WTC11 (cell line): ENCODE results near the gene MARCHF4. TPM values are rescaled to one million over a fixed set of nuclear protein-coding genes. Genes with fewer than 3 reads are reported as not detected.

Source experiments
- ATAC-seq: fragments of 200-7000 bp; cut with Tn5 transposase; 2 replicates; pipeline ENCODE4 v1.10.0; 2021; ENCODE audit warnings: mild to moderate bottlenecking, moderate library complexity
- CTCF ChIA-PET: fragments of 300-600 bp; sonication (Branson Sonifier 250); formaldehyde crosslinking; loops from one replicate; lab custom pipeline; 2021; ENCODE audit warnings: antibody characterized with exemption; lab: Charles Lee
- POLR2A ChIA-PET: fragments of 350-600 bp; sonication (Branson Sonifier 250); formaldehyde crosslinking; loops from one replicate; lab custom pipeline; 2021; ENCODE audit warnings: antibody characterized with exemption; lab: Charles Lee
- DNase-seq: peaks from one replicate; pipeline ENCODE4 v3.0.0; 2021; ENCODE audit warnings: low spot score
- H3K27ac Mint-ChIP-seq: 2 replicates; pipeline ENCODE4 v1.8.0; 2021; ENCODE audit warnings: mixed read lengths
- H3K27me3 Mint-ChIP-seq: 2 replicates; pipeline ENCODE4 v1.8.0; 2021; ENCODE audit warnings: low read depth, mild to moderate bottlenecking, moderate library complexity, mixed read lengths
- H3K36me3 Mint-ChIP-seq: 2 replicates; pipeline ENCODE4 v1.8.0; 2021; ENCODE audit warnings: mixed read lengths
- H3K4me1 Mint-ChIP-seq: 2 replicates; pipeline ENCODE4 v1.8.0; 2022; ENCODE audit warnings: mixed read lengths
- H3K4me3 Mint-ChIP-seq: 2 replicates; pipeline ENCODE4 v1.8.0; 2021; ENCODE audit warnings: mild to moderate bottlenecking, moderate library complexity, mixed read lengths
- H3K9me3 Mint-ChIP-seq: 2 replicates; pipeline ENCODE4 v1.8.0; 2021; ENCODE audit warnings: mixed read lengths
- CBFB ChIP-seq: sonication (generic); formaldehyde crosslinking; IDR thresholded peaks from 2 replicates; pipeline ENCODE4 v1.8.1; 2022; ENCODE audit warnings: mild to moderate bottlenecking, low read depth, missing genetic modification reagents
- ELF4 ChIP-seq: sonication (generic); formaldehyde crosslinking; IDR thresholded peaks from 2 replicates; pipeline ENCODE4 v1.8.1; 2022; ENCODE audit warnings: low read depth, mild to moderate bottlenecking, moderate library complexity, missing genetic modification reagents
- FOXK1 ChIP-seq: sonication (generic); formaldehyde crosslinking; IDR thresholded peaks from 2 replicates; pipeline ENCODE4 v1.8.0; 2022; ENCODE audit warnings: mild to moderate bottlenecking, moderate library complexity, missing genetic modification reagents
- GTF2I ChIP-seq: fragments of 250-450 bp; sonication (Bioruptor Pico); conservative IDR thresholded peaks from 2 replicates; pipeline ENCODE4 v1.4.0; 2021; ENCODE audit warnings: mild to moderate bottlenecking
- IRF2 ChIP-seq: sonication (generic); formaldehyde crosslinking; IDR thresholded peaks from 2 replicates; pipeline ENCODE4 v1.8.0; 2022; ENCODE audit warnings: low read depth, missing genetic modification reagents, borderline replicate concordance
- JAZF1 ChIP-seq: fragments of 250-450 bp; sonication (Bioruptor Pico); IDR thresholded peaks from 2 replicates; pipeline ENCODE4 v1.9.0; 2021; ENCODE audit warnings: moderate library complexity, mild to moderate bottlenecking, inconsistent platforms
- MXD4 ChIP-seq: fragments of 250-450 bp; sonication (Bioruptor Pico); IDR thresholded peaks from 2 replicates; pipeline ENCODE4 v1.8.0; 2021; ENCODE audit warnings: mild to moderate bottlenecking, moderate library complexity, borderline replicate concordance
- MYBL2 ChIP-seq: sonication (generic); formaldehyde crosslinking; IDR thresholded peaks from 2 replicates; pipeline ENCODE4 v1.8.1; 2023; ENCODE audit warnings: mild to moderate bottlenecking, moderate library complexity, missing genetic modification reagents
- TP53 ChIP-seq: sonication (generic); formaldehyde crosslinking; IDR thresholded peaks from 2 replicates; pipeline ENCODE4 v1.8.1; 2023; ENCODE audit warnings: mild to moderate bottlenecking, missing genetic modification reagents
- ZBTB21 ChIP-seq: sonication (generic); formaldehyde crosslinking; IDR thresholded peaks from 2 replicates; pipeline ENCODE4 v1.8.1; 2023; ENCODE audit warnings: mild to moderate bottlenecking, missing genetic modification reagents, borderline replicate concordance
- ZNF317 ChIP-seq: sonication (generic); formaldehyde crosslinking; IDR thresholded peaks from 2 replicates; pipeline ENCODE4 v1.8.1; 2023; ENCODE audit warnings: low read depth, mild to moderate bottlenecking, moderate library complexity, missing genetic modification reagents, borderline replicate concordance
- ZNF416 ChIP-seq: fragments of 250-450 bp; sonication (Bioruptor Pico); IDR thresholded peaks from 2 replicates; pipeline ENCODE4 v1.9.0; 2021; ENCODE audit warnings: mild to moderate bottlenecking, inconsistent platforms
- total RNA-seq: library from RNA; stranded (reverse); gene quantifications from 3 replicates; pipeline ENCODE4 v1.2.3, GENCODE V29; 2021
- TF ChIP-seq, protein P1 (sequence below): sonication (generic); formaldehyde crosslinking; IDR thresholded peaks from 2 replicates; pipeline ENCODE4 v1.8.0; 2023; ENCODE audit warnings: mild to moderate bottlenecking, missing genetic modification reagents
- TF ChIP-seq, protein P2 (sequence below): fragments of 250-450 bp; sonication (Bioruptor Pico); IDR thresholded peaks from 2 replicates; pipeline ENCODE4 v1.9.0; 2021; ENCODE audit warnings: mild to moderate bottlenecking
- TF ChIP-seq, protein P3 (sequence below): sonication (generic); formaldehyde crosslinking; conservative IDR thresholded peaks from 2 replicates; pipeline ENCODE4 v1.8.1; 2023; ENCODE audit warnings: mild to moderate bottlenecking, low read depth, missing genetic modification reagents, moderate library complexity
- TF ChIP-seq, protein P4 (sequence below): fragments of 250-450 bp; sonication (Bioruptor Pico); conservative IDR thresholded peaks from 2 replicates; pipeline ENCODE4 v1.9.0; 2021; ENCODE audit warnings: mild to moderate bottlenecking
- TF ChIP-seq, protein P5 (sequence below): sonication (generic); formaldehyde crosslinking; IDR thresholded peaks from 2 replicates; pipeline ENCODE4 v1.8.1; 2022; ENCODE audit warnings: missing genetic modification reagents, borderline replicate concordance
- TF ChIP-seq, protein P6 (sequence below): sonication (generic); formaldehyde crosslinking; IDR thresholded peaks from 2 replicates; pipeline ENCODE4 v1.8.1; 2023; ENCODE audit warnings: mild to moderate bottlenecking, missing genetic modification reagents

MARCHF4 gene
- total RNA-seq, 1 experiment from 2014 or later = 2.6 TPM

DNA sequence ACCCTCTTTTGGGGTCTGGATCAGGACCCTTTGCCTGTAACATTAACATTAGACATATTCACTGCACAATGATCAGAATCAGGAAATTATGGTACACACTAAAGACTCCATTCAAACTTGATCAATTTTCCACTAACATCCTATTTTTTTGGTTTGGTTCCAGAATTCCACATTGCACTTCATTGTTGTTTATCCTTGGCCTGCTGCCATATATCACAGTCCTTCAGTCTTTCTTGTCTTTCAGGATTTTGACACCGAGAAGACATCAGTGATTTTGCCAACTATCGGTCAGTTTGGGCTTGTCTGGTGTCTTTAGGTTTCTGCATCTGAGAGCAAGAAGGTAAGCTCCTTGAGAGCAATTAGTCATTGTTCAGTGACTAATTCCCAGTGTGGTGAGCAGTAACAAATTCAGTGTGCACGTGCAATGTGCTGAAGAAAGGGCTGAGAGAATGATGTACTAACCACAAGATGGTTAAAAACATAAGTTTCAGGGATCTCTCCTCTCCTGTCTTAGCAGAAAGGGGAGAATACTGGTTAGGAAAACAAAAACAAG lies 23.5 kb downstream of the MARCHF4 start (continued):
- TF ChIP-seq, protein P1, sequence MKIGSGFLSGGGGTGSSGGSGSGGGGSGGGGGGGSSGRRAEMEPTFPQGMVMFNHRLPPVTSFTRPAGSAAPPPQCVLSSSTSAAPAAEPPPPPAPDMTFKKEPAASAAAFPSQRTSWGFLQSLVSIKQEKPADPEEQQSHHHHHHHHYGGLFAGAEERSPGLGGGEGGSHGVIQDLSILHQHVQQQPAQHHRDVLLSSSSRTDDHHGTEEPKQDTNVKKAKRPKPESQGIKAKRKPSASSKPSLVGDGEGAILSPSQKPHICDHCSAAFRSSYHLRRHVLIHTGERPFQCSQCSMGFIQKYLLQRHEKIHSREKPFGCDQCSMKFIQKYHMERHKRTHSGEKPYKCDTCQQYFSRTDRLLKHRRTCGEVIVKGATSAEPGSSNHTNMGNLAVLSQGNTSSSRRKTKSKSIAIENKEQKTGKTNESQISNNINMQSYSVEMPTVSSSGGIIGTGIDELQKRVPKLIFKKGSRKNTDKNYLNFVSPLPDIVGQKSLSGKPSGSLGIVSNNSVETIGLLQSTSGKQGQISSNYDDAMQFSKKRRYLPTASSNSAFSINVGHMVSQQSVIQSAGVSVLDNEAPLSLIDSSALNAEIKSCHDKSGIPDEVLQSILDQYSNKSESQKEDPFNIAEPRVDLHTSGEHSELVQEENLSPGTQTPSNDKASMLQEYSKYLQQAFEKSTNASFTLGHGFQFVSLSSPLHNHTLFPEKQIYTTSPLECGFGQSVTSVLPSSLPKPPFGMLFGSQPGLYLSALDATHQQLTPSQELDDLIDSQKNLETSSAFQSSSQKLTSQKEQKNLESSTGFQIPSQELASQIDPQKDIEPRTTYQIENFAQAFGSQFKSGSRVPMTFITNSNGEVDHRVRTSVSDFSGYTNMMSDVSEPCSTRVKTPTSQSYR (CRISPR knock-in tag) = no peak
- no peak for TF ChIP-seq IRF2 (CRISPR knock-in tag)
- no peak for TF ChIP-seq JAZF1 (CRISPR knock-in tag)
- no peak for TF ChIP-seq ELF4 (CRISPR knock-in tag)
- TF ChIP-seq, protein P2, sequence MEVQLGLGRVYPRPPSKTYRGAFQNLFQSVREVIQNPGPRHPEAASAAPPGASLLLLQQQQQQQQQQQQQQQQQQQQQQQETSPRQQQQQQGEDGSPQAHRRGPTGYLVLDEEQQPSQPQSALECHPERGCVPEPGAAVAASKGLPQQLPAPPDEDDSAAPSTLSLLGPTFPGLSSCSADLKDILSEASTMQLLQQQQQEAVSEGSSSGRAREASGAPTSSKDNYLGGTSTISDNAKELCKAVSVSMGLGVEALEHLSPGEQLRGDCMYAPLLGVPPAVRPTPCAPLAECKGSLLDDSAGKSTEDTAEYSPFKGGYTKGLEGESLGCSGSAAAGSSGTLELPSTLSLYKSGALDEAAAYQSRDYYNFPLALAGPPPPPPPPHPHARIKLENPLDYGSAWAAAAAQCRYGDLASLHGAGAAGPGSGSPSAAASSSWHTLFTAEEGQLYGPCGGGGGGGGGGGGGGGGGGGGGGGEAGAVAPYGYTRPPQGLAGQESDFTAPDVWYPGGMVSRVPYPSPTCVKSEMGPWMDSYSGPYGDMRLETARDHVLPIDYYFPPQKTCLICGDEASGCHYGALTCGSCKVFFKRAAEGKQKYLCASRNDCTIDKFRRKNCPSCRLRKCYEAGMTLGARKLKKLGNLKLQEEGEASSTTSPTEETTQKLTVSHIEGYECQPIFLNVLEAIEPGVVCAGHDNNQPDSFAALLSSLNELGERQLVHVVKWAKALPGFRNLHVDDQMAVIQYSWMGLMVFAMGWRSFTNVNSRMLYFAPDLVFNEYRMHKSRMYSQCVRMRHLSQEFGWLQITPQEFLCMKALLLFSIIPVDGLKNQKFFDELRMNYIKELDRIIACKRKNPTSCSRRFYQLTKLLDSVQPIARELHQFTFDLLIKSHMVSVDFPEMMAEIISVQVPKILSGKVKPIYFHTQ (CRISPR knock-in tag) = no peak
- no peak for TF ChIP-seq FOXK1 (CRISPR knock-in tag)
- TF ChIP-seq, all 79 proteins: peak for 0

DNA sequence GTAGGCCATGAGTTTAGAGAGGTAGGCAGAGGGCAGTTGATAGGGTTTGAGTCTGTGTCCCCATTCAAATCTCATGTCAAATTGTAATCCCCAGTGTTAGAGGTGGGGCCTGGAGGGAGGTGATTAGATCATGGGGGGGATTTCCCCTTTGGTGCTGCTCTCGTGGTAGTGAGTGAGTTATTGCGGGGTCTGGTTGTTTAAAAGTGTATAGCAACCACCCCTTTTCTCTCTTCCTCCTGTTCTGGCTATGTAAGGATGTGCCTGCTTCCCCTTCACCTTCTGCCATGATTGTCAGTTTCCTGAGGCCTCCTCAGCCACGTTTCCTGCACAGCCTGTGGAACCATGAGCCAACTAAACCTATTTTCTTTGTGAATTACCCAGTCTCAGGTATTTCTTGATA lies 25.5 kb downstream of the MARCHF4 start:
- ATAC-seq (no peak), DNase-seq (no peak)
- H3K27ac Mint-ChIP-seq = no peak overlapping the region
- no peaks in the 10 kb centered on the region for H3K36me3 Mint-ChIP-seq
- ChIA-PET POLR2A (no interaction called here), CTCF (interaction anchor here (0.9 to 2.7 kb wide), 2 partner anchors 25 to 64 kb away, joined by 4 to 8 read pairs; partner anchors contain the start of gene MARCHF4)
- H3K4me1 Mint-ChIP-seq = peaks cover 56% of the 10 kb centered on the region
- no peak overlapping the region for H3K4me3 Mint-ChIP-seq
- H3K9me3 Mint-ChIP-seq = no peaks in the 10 kb centered on the region
- H3K27me3 Mint-ChIP-seq = peaks cover 5% of the 10 kb centered on the region; the same call in 1 of the 2 replicates
- TF ChIP-seq ELF4 (CRISPR knock-in tag) = no peak
- TF ChIP-seq ZBTB21 (CRISPR knock-in tag) = no peak
- TF ChIP-seq, protein P3, sequence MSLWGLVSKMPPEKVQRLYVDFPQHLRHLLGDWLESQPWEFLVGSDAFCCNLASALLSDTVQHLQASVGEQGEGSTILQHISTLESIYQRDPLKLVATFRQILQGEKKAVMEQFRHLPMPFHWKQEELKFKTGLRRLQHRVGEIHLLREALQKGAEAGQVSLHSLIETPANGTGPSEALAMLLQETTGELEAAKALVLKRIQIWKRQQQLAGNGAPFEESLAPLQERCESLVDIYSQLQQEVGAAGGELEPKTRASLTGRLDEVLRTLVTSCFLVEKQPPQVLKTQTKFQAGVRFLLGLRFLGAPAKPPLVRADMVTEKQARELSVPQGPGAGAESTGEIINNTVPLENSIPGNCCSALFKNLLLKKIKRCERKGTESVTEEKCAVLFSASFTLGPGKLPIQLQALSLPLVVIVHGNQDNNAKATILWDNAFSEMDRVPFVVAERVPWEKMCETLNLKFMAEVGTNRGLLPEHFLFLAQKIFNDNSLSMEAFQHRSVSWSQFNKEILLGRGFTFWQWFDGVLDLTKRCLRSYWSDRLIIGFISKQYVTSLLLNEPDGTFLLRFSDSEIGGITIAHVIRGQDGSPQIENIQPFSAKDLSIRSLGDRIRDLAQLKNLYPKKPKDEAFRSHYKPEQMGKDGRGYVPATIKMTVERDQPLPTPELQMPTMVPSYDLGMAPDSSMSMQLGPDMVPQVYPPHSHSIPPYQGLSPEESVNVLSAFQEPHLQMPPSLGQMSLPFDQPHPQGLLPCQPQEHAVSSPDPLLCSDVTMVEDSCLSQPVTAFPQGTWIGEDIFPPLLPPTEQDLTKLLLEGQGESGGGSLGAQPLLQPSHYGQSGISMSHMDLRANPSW (CRISPR knock-in tag) = no peak
- no peak for TF ChIP-seq GTF2I
- no peak for TF ChIP-seq MXD4
- no peak for TF ChIP-seq IRF2 (CRISPR knock-in tag)
- TF ChIP-seq ZNF317 = no peak
- no peak for TF ChIP-seq MYBL2 (CRISPR knock-in tag)
- TF ChIP-seq CBFB (CRISPR knock-in tag) = no peak
- TF ChIP-seq, protein P4, sequence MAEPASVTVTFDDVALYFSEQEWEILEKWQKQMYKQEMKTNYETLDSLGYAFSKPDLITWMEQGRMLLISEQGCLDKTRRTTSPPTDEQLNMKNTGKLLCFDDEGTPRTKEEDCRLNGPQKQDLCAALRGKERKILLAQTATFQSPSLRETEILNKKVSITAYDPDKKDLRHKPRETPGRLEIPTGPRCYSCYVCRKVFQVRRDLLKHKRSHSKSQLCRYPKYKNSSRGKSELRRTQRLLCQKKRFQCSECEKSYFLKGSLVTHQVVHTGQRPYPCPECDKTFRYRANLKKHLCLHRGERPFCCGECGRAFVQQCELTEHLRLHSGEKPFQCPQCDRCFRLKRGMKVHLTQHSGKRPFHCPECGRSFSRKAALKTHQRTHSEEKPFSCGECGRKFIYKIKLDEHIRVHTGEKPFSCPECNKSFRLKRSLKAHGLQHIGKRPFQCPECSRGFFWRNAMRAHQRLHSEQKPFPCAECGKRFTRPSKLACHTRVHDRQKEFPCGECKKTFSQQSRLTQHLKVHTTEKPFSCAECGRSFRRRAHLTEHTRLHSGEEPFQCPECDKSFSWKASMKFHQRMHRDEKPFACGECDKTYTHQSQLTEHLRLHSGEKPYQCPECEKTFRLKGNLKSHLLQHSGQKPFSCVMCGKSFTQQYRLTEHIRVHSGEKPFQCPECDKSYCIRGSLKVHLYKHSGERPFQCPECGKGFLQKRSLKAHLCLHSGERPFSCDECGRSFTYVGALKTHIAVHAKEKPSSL = no peak
- no peak for TF ChIP-seq TP53
- TF ChIP-seq ZNF416 (CRISPR knock-in tag) = no peak
- TF ChIP-seq, protein P5, sequence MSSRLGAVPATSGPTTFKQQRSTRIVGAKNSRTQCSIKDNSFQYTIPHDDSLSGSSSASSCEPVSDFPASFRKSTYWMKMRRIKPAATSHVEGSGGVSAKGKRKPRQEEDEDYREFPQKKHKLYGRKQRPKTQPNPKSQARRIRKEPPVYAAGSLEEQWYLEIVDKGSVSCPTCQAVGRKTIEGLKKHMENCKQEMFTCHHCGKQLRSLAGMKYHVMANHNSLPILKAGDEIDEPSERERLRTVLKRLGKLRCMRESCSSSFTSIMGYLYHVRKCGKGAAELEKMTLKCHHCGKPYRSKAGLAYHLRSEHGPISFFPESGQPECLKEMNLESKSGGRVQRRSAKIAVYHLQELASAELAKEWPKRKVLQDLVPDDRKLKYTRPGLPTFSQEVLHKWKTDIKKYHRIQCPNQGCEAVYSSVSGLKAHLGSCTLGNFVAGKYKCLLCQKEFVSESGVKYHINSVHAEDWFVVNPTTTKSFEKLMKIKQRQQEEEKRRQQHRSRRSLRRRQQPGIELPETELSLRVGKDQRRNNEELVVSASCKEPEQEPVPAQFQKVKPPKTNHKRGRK (CRISPR knock-in tag) = no peak
- TF ChIP-seq, protein P6, sequence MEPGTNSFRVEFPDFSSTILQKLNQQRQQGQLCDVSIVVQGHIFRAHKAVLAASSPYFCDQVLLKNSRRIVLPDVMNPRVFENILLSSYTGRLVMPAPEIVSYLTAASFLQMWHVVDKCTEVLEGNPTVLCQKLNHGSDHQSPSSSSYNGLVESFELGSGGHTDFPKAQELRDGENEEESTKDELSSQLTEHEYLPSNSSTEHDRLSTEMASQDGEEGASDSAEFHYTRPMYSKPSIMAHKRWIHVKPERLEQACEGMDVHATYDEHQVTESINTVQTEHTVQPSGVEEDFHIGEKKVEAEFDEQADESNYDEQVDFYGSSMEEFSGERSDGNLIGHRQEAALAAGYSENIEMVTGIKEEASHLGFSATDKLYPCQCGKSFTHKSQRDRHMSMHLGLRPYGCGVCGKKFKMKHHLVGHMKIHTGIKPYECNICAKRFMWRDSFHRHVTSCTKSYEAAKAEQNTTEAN (CRISPR knock-in tag) = no peak
